ENCODE data around the gene OSBPL3.

OSBPL3 gene

GRCh38 chr7:24888653-24889052, 91.3 kb downstream of the OSBPL3 start:
- no peak for DNase-seq

DNA sequence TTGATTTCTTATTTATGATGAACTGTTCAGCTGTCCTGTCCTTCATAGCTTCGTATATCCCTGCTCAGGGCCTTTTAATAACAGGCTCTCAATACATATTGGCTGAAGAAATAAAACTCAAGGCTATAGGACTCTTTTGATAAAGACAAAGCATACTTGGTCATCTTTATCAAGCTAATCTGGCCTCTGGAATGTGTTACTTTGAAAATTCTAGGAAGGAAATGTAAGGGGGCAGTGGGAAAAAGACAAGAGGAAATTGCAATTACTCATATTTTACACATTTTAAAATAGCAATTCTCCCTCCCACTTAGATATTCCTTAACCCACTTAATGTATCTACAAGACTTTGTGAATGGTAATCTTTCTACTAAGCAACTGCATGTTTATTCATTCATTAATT, 94.3 kb downstream of the OSBPL3 start:
- DNase-seq = no peak

- DNase-seq = no peak
Measured at GRCh38 chr7:24885305-24885704, 94.7 kb downstream of the OSBPL3 start.

- no peak for DNase-seq
Measured at GRCh38 chr7:24884401-24884800, 95.6 kb downstream of the OSBPL3 start.

DNA sequence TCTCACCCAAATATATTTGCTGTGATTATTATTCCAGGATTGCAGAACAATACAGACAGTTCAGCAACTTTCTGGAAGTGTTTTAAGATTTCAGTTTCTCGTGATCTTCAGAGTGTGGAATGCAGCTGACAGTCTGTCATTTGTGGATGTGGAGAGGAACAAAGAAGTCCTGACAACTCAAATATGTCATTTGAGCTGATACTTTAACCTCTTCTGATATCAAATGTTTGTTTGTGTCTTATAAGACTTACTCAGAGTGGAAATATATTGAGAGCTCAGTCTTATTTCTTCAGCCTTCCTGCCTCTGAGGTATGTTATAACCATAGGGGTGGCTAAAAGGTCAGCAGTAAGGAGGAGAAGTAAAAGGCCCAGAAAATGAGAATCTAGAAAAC, 96.4 kb downstream of the OSBPL3 start:
- DNase-seq = no peak

- DNase-seq = no peak
Measured at GRCh38 chr7:24882989-24883621, 96.9 kb downstream of the OSBPL3 start.

- no peak for DNase-seq
Measured at GRCh38 chr7:24881623-24882022, 98.4 kb downstream of the OSBPL3 start.

GRCh38 chr7:24880886-24881285, 99.1 kb downstream of the OSBPL3 start:
- DNase-seq = no peak

- no peak for DNase-seq
Measured at GRCh38 chr7:24879291-24879690, 100.7 kb downstream of the OSBPL3 start.

DNA sequence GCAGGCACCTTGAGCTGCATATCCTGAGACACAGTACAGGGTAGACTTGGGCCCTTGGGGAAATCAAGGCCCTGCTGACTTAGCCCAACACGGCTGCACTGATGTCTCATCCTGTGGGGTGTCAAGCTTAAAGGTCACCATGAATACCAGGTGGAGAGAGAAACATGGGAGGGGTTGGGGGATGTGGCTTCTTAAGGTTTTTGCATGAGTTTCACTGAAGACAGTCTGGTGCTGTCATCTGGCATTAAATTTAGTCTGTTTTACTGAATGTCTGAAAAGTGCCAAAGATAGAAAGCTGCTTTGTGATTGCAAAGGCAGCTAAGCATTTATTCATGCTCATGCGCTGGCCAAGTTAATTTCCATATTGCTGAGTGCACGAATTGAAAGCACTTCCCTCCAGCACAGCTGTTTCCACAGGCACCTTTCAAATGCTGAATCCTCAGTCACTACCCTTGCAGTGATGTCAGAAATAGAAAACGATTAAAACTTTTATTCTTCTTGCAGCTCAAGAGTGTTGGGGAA, 102.1 kb downstream of the OSBPL3 start:
- peak; percentile 25 for DNase-seq

- no peak for DNase-seq
Measured at GRCh38 chr7:24874791-24875190, 105.2 kb downstream of the OSBPL3 start.

- no peak for DNase-seq
Measured at GRCh38 chr7:24873944-24874343, 106.0 kb downstream of the OSBPL3 start.

DNA sequence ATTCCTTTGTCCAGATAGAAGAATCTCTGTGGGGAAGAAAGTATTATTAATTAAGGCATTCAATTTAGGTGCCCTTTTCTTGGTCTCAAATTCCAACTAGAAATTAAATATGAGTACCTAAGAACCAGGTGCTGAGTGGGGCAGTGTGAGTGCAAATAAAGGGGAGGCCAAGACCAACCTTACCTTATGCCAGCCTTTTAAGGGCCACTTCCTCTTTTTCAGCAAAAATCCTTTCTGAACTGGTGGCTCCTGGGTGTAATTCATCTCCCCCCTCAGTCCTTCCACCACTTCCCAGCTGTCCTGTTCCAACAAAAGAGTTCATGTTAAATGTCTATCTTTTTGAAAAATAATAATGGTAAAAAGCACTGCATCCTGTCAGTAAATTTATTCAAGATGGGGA, 108.2 kb downstream of the OSBPL3 start:
- DNase-seq = no peak

GRCh38 chr7:24870766-24871165, 109.2 kb downstream of the OSBPL3 start:
- no peak for DNase-seq

- no peak for DNase-seq
Measured at GRCh38 chr7:24869572-24869971, 110.4 kb downstream of the OSBPL3 start.

DNA sequence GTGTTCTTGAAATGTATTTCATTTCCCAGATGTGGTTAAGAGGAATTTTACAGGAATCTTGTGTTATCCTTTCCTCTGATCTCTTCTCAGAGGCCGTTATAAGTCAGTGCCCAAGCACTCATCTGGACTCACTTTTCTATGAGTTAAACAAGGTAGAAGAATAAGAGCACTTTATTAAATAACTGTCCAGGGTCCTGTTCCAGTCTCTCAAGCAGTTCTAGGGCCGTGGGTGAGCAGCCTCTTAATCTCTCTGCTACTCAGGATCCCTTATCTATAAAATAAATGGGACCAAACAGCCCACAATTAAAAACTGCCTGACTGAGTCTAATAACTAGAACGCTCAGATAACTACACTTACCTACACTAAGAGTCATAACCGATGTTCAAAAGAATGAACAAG, 111.2 kb downstream of the OSBPL3 start:
- DNase-seq = no peak

GRCh38 chr7:24866004-24866615, 113.9 kb downstream of the OSBPL3 start:
- DNase-seq = no peak

- DNase-seq = no peak
Measured at GRCh38 chr7:24864214-24864817, 115.7 kb downstream of the OSBPL3 start.

- DNase-seq = no peak
Measured at GRCh38 chr7:24863626-24864025, 116.4 kb downstream of the OSBPL3 start.

- DNase-seq = no peak
Measured at GRCh38 chr7:24862461-24862860, 117.5 kb downstream of the OSBPL3 start.

GRCh38 chr7:24861336-24861735, 118.6 kb downstream of the OSBPL3 start:
- no peak for DNase-seq

- no peak for DNase-seq
Measured at GRCh38 chr7:24860611-24861010, 119.4 kb downstream of the OSBPL3 start.

DNA sequence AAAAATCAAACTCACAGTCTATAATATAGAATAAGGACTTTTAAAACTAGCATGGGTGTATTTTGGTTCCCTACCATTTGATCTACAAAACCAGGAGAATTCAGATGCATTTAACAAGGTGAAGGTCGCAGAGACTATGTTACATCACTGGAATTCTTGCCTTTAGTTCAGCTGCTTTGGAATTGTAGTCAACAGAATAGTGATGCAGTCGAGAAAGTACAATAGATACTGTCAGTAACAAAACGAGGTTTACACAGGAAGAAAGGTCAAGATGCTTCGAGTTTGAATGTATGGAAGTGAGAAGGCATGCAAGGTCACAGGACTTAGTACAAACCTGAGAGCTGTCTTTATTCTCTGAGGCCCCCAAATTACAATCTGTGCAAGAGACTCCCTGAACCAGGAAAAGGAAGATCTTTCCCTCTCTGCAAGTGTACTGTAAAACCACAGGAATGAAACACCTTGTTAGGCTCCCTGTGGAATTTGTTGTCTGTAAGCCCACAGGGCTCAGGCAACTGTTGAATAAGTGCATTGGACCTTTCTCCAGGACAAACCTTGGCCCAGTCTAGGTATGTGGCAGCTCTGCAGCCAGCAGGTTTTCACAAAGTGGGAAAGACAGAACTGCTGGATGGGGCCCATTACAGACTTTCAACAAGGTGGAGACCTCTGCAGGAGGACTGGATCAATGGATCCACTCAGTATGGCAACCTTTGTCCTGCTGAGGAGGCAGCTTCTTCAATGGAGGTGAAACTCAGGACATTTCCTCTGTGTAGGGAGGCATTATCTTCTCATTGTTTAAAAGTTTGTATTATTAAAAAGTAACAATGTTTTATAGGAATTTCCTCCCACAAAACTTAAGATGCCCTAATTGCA, 121.6 kb downstream of the OSBPL3 start:
- no peak for DNase-seq

Measured in activated CD8-positive, alpha-beta memory T cell treated with anti-CD3 and anti-CD28 coated beads, Interleukin-2, amount 50 U/mL, for 4 hours (primary cell).